Occipital lobe (tissue), 2 donors: Measurements from ENCODE around the gene EIF2B1. TPM values are rescaled to one million over a fixed set of nuclear protein-coding genes. Genes with fewer than 3 reads are reported as not detected.
"Not testable (repeated sequence)": the region's sequence is repeated elsewhere in the genome, so short reads cannot be mapped to it uniquely, and the experiment has no call there.

Source experiments
- DNase-seq: peaks from one replicate; lab custom pipeline; 2025; lab: John Stamatoyannopoulos, UW
- total RNA-seq: library from RNA; depleted of rRNA; stranded (reverse); fragments of >200 nt; gene quantifications from one replicate; pipeline ENCODE4 v1.2.3, GENCODE V29; 2014

EIF2B1 gene
- total RNA-seq, 1 donor from 2014 or later, result 27.1 TPM

GRCh38 chr12:123617580-123617979 is 15.9 kb downstream of the EIF2B1 start:
- no peak for DNase-seq

GRCh38 chr12:123617144-123617543 is 16.3 kb downstream of the EIF2B1 start:
- no peak for DNase-seq

- DNase-seq, result no peak
Observed at GRCh38 chr12:123614531-123614930, 19.0 kb downstream of the EIF2B1 start.

GRCh38 chr12:123614110-123614509 is 19.4 kb downstream of the EIF2B1 start:
- no peak for DNase-seq

- DNase-seq, result no peak
Observed at GRCh38 chr12:123608182-123608581, 25.3 kb downstream of the EIF2B1 start.

GRCh38 chr12:123607756-123608155 is 25.7 kb downstream of the EIF2B1 start:
- no peak for DNase-seq

- not testable (repeated sequence) for DNase-seq
Observed at GRCh38 chr12:123603495-123603894, 30.0 kb downstream of the EIF2B1 start.

GRCh38 chr12:123602651-123603195 is 30.8 kb downstream of the EIF2B1 start:
- no peak for DNase-seq

- peak; percentile 82 for DNase-seq
Observed at GRCh38 chr12:123601602-123602489, 31.6 kb downstream of the EIF2B1 start, which contains the start of gene DDX55. Gene DDX55, plus strand, starts transcription at chr12:123602099. Its CDS starts 50 bp downstream, at chr12:123602149.

- no peak for DNase-seq
Observed at GRCh38 chr12:123599721-123600120, 33.8 kb downstream of the EIF2B1 start.

- DNase-seq, result no peak
Observed at GRCh38 chr12:123599310-123599709, 34.2 kb downstream of the EIF2B1 start.

GRCh38 chr12:123598522-123598921 is 35.0 kb downstream of the EIF2B1 start:
- no peak for DNase-seq

GRCh38 chr12:123597100-123597499 is 36.4 kb downstream of the EIF2B1 start:
- no peak for DNase-seq

GRCh38 chr12:123595729-123596128 is 37.8 kb downstream of the EIF2B1 start:
- DNase-seq, result no peak

GRCh38 chr12:123591702-123592481 is 41.6 kb downstream of the EIF2B1 start:
- DNase-seq, result no peak

GRCh38 chr12:123580772-123581171 is 52.7 kb downstream of the EIF2B1 start:
- DNase-seq, result no peak

GRCh38 chr12:123578829-123579228 is 54.7 kb downstream of the EIF2B1 start:
- not testable (repeated sequence) for DNase-seq

GRCh38 chr12:123578243-123578642 is 55.2 kb downstream of the EIF2B1 start:
- no peak for DNase-seq

- DNase-seq, result no peak
Observed at GRCh38 chr12:123576611-123577010, 56.9 kb downstream of the EIF2B1 start.

- no peak for DNase-seq
Observed at GRCh38 chr12:123573870-123574269, 59.6 kb downstream of the EIF2B1 start.

GRCh38 chr12:123572391-123572790 is 61.1 kb downstream of the EIF2B1 start:
- DNase-seq, result no peak

- DNase-seq, result no peak
Observed at GRCh38 chr12:123571343-123571813, 62.1 kb downstream of the EIF2B1 start.
